Iris pigment epithelial cell (primary cell): ENCODE data around the gene CYP2J2.
"Not testable (repeated sequence)": the region's sequence is repeated elsewhere in the genome, so short reads cannot be mapped to it uniquely, and the experiment has no call there.

Source experiments
- DNase-seq: peaks from one replicate; pipeline ENCODE4 v3.0.0-alpha.2; 2011; ENCODE audit warnings: low read depth

Gene CYP2J2

DNA sequence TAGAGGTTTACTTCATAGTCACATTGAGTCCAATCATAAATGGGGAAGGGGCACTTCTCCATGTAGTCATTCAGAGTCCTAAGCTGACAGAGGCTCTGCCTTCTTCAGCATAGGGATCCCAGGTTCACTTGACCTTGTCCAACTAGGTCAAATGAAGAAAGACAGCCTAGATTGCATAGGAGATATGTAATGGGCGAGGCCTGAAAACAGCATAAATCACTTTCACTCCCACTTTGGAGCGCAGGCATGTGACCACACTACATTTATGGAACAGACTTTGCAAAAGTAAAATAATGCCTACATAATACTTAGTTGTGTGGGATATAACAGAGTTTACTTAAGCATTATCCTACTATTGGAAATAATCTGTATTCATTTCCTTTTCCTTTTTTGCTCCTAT, 60.1 kb downstream of the CYP2J2 start:
- DNase-seq: no peak

DNA sequence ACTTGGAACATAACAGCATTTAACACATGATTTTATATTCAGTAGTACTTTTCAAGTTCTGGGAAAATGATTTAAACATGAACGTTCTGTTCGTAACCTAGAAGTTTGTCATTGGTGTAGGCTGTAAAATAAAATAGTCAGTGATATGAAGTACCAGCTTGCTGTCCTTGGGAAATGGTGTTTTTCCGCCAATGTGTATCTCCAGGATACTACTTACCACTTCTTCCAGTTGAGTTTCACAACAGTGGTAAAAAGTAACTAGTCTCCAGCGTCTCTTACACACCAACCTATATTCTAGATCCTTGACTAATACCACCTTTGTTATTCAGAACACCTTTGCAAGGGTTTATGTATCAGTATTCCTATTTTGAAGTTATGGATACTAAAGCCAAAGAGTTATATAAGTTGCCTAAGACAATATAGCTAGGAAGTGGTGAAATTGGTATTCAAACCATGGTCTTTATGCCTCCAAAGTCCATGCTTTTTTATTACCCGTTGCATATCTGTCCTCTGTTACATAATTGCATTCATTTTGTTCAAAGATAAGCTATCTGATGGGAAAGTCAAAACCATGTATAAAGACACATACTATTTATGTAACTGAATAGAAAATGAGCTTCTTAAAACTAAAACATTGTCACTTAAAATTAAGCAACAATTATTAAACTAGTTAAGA, 68.8 kb downstream of the CYP2J2 start:
- DNase-seq: no peak

DNA sequence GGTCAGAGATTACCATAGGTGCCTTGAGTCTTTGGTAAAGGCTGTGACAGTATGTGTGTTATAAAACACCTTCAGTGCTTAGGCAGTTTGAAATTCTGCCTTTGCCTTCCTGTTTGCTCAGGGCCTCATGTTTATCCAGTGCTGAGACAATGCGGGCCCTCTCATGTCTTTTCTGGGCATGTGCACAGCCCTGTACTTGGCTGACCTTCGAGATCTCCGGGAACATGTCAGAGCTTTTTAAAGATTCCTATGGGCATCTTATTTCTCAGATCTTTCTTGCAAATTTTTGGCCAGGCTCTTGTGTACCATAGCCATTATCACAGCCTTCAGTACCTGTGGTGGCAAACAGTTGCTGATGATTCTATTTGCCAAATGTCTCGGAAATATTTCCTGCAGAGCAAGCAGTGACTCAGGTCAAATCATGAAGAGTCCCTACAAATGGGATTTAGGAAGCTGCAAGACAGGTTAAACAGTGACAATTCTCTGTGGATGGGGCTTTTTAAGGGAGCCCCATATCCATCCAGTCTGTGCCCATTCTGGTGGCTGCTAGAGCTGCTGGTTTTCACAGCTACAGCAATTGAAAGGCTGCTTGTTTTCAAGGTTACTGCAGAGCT, 69.7 kb downstream of the CYP2J2 start:
- no peak for DNase-seq

DNA sequence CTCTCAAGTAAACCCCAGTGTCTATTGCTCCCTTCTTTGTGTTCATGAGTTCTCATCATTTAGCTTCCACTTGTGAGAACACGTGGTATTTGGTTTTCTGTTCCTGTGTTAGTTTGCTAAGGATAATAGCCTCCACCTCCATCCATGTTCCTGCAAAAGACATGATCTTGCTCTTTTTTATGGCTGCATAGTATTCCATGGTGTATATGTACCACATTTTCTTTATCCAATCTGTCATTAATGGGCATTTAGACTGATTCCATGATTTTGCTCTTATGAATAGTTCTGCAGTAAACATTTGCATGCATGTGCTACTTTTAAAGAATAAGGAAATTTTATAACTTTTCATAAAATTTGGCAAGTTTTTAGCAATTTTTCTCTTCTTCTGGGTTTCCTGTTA, 71.3 kb downstream of the CYP2J2 start:
- not testable (repeated sequence) for DNase-seq

DNA sequence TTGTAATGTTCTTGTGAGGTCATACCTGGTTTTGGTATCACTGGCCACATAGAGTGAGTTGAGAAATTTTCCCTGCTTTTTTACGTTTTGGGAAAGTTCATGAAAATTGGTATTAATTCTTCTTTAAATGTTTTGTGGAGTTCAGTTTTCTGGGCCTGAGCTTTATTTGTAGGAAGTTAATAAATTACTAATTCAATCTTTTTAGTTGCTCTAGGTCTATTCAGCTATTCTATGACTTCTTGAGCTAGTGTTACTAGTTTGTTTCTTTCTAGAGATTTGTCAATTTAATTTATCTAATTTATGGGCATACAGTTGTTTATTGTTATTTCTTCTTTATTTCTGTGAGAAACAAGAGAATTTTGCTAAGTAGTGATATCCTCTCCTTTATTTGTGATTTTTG, 74.5 kb downstream of the CYP2J2 start:
- no peak for DNase-seq

DNA sequence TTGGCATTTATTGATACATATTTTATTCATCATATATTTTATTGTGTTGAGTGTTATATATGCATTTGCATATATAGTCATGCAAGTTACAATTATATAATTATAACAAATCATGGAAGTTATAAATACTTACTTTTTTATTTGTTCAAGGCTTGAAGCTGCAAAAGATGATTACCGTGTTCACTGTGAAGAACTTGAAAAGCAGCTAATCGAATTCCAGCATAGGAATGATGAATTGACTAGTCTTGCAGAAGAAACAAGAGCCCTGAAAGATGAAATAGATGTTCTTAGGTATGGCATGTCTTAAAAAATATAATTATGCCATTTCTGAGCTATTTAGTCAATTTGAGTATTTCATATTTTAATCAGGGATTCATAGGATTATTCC, 79.7 kb downstream of the CYP2J2 start:
- DNase-seq: no peak

DNA sequence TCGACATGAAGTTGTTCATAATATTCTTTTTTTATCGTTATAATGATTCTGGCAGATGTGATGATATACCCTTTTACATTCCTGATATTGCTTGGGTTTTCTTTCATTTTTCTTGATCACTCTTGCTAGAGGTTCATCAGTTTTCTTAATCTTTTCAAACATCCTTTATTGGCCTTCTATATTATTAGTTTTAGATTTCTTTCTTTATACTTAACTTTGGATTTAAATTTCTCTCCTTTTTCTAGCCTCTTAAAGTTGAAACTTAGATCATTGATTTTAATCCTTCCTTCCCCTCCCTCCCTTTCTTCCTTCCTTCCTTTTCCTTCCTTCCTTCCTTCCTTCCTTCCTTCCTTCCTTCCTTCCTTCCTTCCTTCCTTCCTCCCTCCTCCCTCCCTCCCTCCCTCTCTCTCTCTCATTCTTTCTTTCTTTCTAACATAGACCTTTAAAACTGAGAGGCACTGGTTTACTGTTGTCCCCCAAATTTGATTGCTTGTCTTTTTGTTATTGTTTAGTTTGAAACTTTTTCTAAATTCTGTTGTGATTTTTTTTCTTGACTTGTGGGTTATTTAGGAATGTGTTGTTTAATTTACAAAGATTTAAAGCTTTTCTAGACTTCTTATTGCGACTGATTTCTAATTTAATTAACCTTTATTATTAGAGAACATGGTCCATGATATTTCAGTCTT, 80.2 kb downstream of the CYP2J2 start:
- no peak for DNase-seq

DNA sequence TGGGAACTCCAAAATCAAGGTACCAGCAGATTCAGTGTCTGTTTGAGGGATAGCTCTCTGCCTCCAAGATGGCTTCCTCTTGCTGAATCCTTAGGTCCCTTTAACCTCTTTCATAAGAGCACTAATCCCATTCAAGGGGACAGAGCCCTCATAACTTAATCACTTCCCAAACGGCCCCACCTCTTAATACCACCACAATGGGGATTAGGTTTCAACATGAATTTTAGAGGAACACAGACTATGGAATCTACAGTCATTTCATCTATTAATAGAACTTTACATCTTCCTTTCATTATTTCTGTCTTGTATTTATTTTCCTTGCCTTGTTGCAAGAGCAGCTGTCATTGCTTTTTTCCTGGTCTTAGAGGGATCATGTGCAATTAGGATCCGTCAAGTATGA, 81.5 kb downstream of the CYP2J2 start:
- no peak for DNase-seq
